HG03342 (cell line): ENCODE results near the gene KRTAP2-1.
"Not testable (repeated sequence)": the region's sequence is repeated elsewhere in the genome, so short reads cannot be mapped to it uniquely, and the experiment has no call there.

Experiments used
- ATAC-seq: cut with Tn5 transposase; IDR thresholded peaks from one replicate; pipeline ENCODE4 v1.9.1; 2021; ENCODE audit warnings: mild to moderate bottlenecking, moderate library complexity; ENCODE audit not compliant: unreplicated experiment

Gene KRTAP2-1

GRCh38 chr17:41013606-41014005 lies 33.5 kb downstream of the KRTAP2-1 start:
- no peak for ATAC-seq

- ATAC-seq: no peak
These were observed 33.9 kb downstream of the KRTAP2-1 start for GRCh38 chr17:41013181-41013580.

GRCh38 chr17:41012326-41013120 lies 34.6 kb downstream of the KRTAP2-1 start:
- ATAC-seq: no peak

- no peak for ATAC-seq
These were observed 36.7 kb downstream of the KRTAP2-1 start for GRCh38 chr17:41010441-41010840.

- ATAC-seq: no peak
These were observed 37.2 kb downstream of the KRTAP2-1 start for GRCh38 chr17:41009936-41010335.

- ATAC-seq: no peak
These were observed 37.8 kb downstream of the KRTAP2-1 start for GRCh38 chr17:41009301-41009760.

- ATAC-seq: no peak
These were observed 38.3 kb downstream of the KRTAP2-1 start, which contains the start of gene KRTAP3-1 for GRCh38 chr17:41008811-41009210. Gene KRTAP3-1, minus strand, starts transcription at chr17:41009128. Its CDS starts 54 bp downstream, at chr17:41009074.

GRCh38 chr17:41004397-41004796 lies 42.7 kb downstream of the KRTAP2-1 start:
- ATAC-seq: no peak

GRCh38 chr17:41003926-41004325 lies 43.2 kb downstream of the KRTAP2-1 start:
- ATAC-seq: no peak

GRCh38 chr17:41002814-41003213 lies 44.3 kb downstream of the KRTAP2-1 start:
- no peak for ATAC-seq

GRCh38 chr17:41001795-41002194 lies 45.3 kb downstream of the KRTAP2-1 start:
- ATAC-seq: no peak

- ATAC-seq: not testable (repeated sequence)
These were observed 47.6 kb downstream of the KRTAP2-1 start, which contains the start of gene KRTAP3-2 for GRCh38 chr17:40999563-40999962. Gene KRTAP3-2, minus strand, starts transcription at chr17:40999906. Its CDS starts 53 bp downstream, at chr17:40999853.

GRCh38 chr17:40997361-40997760 lies 49.8 kb downstream of the KRTAP2-1 start:
- no peak for ATAC-seq

- no peak for ATAC-seq
These were observed 50.3 kb downstream of the KRTAP2-1 start for GRCh38 chr17:40996829-40997228.
